GM18520 (cell line): ENCODE data around the gene LETMD1.

Experiments
- ATAC-seq: cut with Tn5 transposase; IDR thresholded peaks from one replicate; pipeline ENCODE4 v1.9.1; 2021; ENCODE audit not compliant: unreplicated experiment

LETMD1 gene

GRCh38 chr12:51025836-51026638, 22.1 kb upstream of the LETMD1 start, which contains the start of gene SLC11A2:
TSS of gene SLC11A2 (minus strand) at chr12:51026384. CDS start at chr12:51010728, 15,656 bp downstream.
- ATAC-seq: peak; percentile 84

- no peak for ATAC-seq
Observed at GRCh38 chr12:51027342-51027835, 20.7 kb upstream of the LETMD1 start.

GRCh38 chr12:51028126-51028812, 19.9 kb upstream of the LETMD1 start:
- no peak for ATAC-seq

- no peak for ATAC-seq
Observed at GRCh38 chr12:51028813-51029150, 19.3 kb upstream of the LETMD1 start.

GRCh38 chr12:51033048-51033447, 15.1 kb upstream of the LETMD1 start:
- no peak for ATAC-seq

GRCh38 chr12:51033457-51034089, 14.6 kb upstream of the LETMD1 start:
- ATAC-seq: no peak

GRCh38 chr12:51036279-51036678, 11.8 kb upstream of the LETMD1 start:
- ATAC-seq: no peak

GRCh38 chr12:51048661-51049251, 629 bp downstream of the LETMD1 start:
- no peak for ATAC-seq

GRCh38 chr12:51049525-51049924, 1.4 kb downstream of the LETMD1 start:
- ATAC-seq: no peak

- ATAC-seq: no peak
Observed at GRCh38 chr12:51051787-51052186, 3.7 kb downstream of the LETMD1 start.

GRCh38 chr12:51055060-51055459, 6.9 kb downstream of the LETMD1 start:
- ATAC-seq: no peak

- ATAC-seq: no peak
Observed at GRCh38 chr12:51056242-51056641, 8.1 kb downstream of the LETMD1 start.

- no peak for ATAC-seq
Observed at GRCh38 chr12:51059086-51059485, 11.0 kb downstream of the LETMD1 start.

GRCh38 chr12:51062631-51063397, 14.7 kb downstream of the LETMD1 start:
- no peak for ATAC-seq

- no peak for ATAC-seq
Observed at GRCh38 chr12:51065530-51065929, 17.4 kb downstream of the LETMD1 start.

- no peak for ATAC-seq
Observed at GRCh38 chr12:51067229-51067628, 19.1 kb downstream of the LETMD1 start.

GRCh38 chr12:51067771-51068170, 19.6 kb downstream of the LETMD1 start:
- ATAC-seq: no peak

GRCh38 chr12:51070004-51070403, 21.9 kb downstream of the LETMD1 start:
- ATAC-seq: no peak

GRCh38 chr12:51071663-51072062, 23.5 kb downstream of the LETMD1 start:
- ATAC-seq: no peak

GRCh38 chr12:51075390-51075789, 27.3 kb downstream of the LETMD1 start:
- no peak for ATAC-seq
